Measurements from ENCODE around the gene ASCL1. TPM values are rescaled to one million over a fixed set of nuclear protein-coding genes. Genes with fewer than 3 reads are reported as not detected.

Gene ASCL1
- total and polyA plus RNA-seq, 4 donors: 0.06 TPM; not detected in 3

- Histone ChIP-seq H3K27me3 (ENCODE audit: control insufficient read depth in 4 of 4, insufficient read depth in 4 of 4, low read length in 3 of 4) (no peaks in the 10 kb centered on the region), H3K36me3 (ENCODE audit: control insufficient read depth in 4 of 4, insufficient read depth in 3 of 4, low read depth in 1 of 4, low read length in 3 of 4) (no peaks in the 10 kb centered on the region), H3K9me3 (ENCODE audit: control insufficient read depth in 4 of 4, low read length in 3 of 4) (no peaks in the 10 kb centered on the region), H3K27ac (ENCODE audit: low read depth in 1 of 2, low read length in 2 of 2) (no peak overlapping the region), H3K4me1 (ENCODE audit: control insufficient read depth in 4 of 4, insufficient read depth in 4 of 4, low read length in 3 of 4) (no peaks in the 10 kb centered on the region), H3K9ac (ENCODE audit: low read depth in 1 of 2, low read length in 2 of 2) (no peak overlapping the region), H3K4me3 (ENCODE audit: low read depth in 1 of 3, low read length in 3 of 3) (no peak overlapping the region)
- TF ChIP-seq, protein P1, sequence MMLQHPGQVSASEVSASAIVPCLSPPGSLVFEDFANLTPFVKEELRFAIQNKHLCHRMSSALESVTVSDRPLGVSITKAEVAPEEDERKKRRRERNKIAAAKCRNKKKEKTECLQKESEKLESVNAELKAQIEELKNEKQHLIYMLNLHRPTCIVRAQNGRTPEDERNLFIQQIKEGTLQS (IDR thresholded peaks at IDR 0.05): no peak
- TF ChIP-seq HNF4A (conservative IDR thresholded peaks at IDR 0.05) (no peak), NR2F2 (IDR thresholded peaks at IDR 0.05) (no peak), RXRA (IDR thresholded peaks at IDR 0.05) (no peak), EGR1 (IDR thresholded peaks at IDR 0.05; ENCODE audit: low read depth in 2 of 2) (no peak), JUND (IDR thresholded peaks at IDR 0.05) (no peak), GABPA (IDR thresholded peaks at IDR 0.05 in 1 of 2, conservative IDR thresholded peaks at IDR 0.05 in 1 of 2) (no peak), RAD21 (IDR thresholded peaks at IDR 0.05) (no peak), FOXA2 (IDR thresholded peaks at IDR 0.05) (no peak), MAX (IDR thresholded peaks at IDR 0.05) (no peak), FOXA1 (IDR thresholded peaks at IDR 0.05) (no peak), YY1 (IDR thresholded peaks at IDR 0.05) (no peak), TAF1 (conservative IDR thresholded peaks at IDR 0.05) (no peak), ZBTB33 (IDR thresholded peaks at IDR 0.05) (no peak), CTCF (IDR thresholded peaks at IDR 0.05; ENCODE audit: low read depth, low read length, missing input control) (no peak), SP1 (IDR thresholded peaks at IDR 0.05) (no peak)
- DNase-seq (ENCODE audit: low spot score): no peak
Measured at GRCh38 chr12:102973583-102973982, 16.1 kb downstream of the ASCL1 start.

DNA sequence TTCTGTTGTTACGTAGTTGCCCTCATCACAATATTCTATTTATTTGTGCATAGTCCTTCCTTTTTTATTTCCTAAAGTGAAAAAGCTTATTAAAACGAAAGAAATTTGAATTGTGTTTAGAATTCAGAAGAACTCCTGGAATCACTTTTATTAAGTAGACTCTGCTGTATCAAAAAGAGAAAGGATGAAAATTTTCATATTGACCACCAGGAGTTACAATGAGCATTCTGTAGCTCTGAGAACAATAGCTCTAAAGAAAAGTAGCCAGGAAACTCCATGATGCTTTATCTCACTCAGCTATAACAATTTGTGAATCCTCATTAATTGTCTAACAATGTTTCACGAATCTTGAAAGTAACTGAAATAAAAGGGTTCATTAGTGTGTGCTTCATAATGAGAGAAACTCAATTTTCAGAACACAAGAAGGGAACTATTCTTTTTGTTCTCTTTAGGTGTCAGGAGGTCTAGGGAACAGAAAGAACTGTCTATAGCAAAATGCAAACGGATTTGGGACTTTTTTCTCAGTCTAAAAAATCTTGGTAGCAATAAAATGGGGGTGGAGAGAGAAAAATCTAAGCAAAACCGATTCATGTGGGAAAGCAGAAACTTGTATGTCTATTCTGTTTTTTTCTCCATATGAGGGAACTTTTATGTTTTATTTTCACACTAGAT, 19.3 kb downstream of the ASCL1 start:
- 60% methylated on average over 5 of the region's 5 CpGs for WGBS
- Histone ChIP-seq H3K4me3 (ENCODE audit: low read depth in 1 of 3, low read length in 3 of 3) (no peak overlapping the region), H3K36me3 (ENCODE audit: control insufficient read depth in 4 of 4, insufficient read depth in 3 of 4, low read depth in 1 of 4, low read length in 3 of 4) (no peaks in the 10 kb centered on the region), H3K9ac (ENCODE audit: low read depth in 1 of 2, low read length in 2 of 2) (no peak overlapping the region), H3K27me3 (ENCODE audit: control insufficient read depth in 4 of 4, insufficient read depth in 4 of 4, low read length in 3 of 4) (no peaks in the 10 kb centered on the region), H3K27ac (ENCODE audit: low read depth in 1 of 2, low read length in 2 of 2) (no peak overlapping the region), H3K9me3 (ENCODE audit: control insufficient read depth in 4 of 4, low read length in 3 of 4) (no peaks in the 10 kb centered on the region), H3K4me1 (ENCODE audit: control insufficient read depth in 4 of 4, insufficient read depth in 4 of 4, low read length in 3 of 4) (no peaks in the 10 kb centered on the region)
- DNase-seq (ENCODE audit: low spot score): no peak
- TF ChIP-seq REST (IDR thresholded peaks at IDR 0.05): no peak
- no peak for TF ChIP-seq FOXA1 (IDR thresholded peaks at IDR 0.05)
- TF ChIP-seq RXRA (IDR thresholded peaks at IDR 0.05): no peak
- no peak for TF ChIP-seq ZBTB33 (IDR thresholded peaks at IDR 0.05)
- no peak for TF ChIP-seq MAX (IDR thresholded peaks at IDR 0.05)
- TF ChIP-seq, protein P1 (IDR thresholded peaks at IDR 0.05): no peak
- no peak for TF ChIP-seq CTCF (IDR thresholded peaks at IDR 0.05; ENCODE audit: low read depth, low read length, missing input control)
- no peak for TF ChIP-seq NR2F2 (IDR thresholded peaks at IDR 0.05)
